Measurements from ENCODE around the gene C5orf47. TPM values are rescaled to one million over a fixed set of nuclear protein-coding genes. Genes with fewer than 3 reads are reported as not detected.

C5orf47 gene
- under 1 TPM; 0.09 to 0.16 (median 0.13) TPM for polyA plus RNA-seq (ENCODE audit: insufficient read length in 4 of 4)

- no peak for DNase-seq (ENCODE audit: low read depth in 4 of 4, low spot score in 2 of 4)
Observed at GRCh38 chr5:173988554-173989431, at the start of gene C5orf47. C5orf47 (plus strand) TSS chr5:173989170; CDS start chr5:173989264, 94 bp downstream.

GRCh38 chr5:173940269-173940668, 48.7 kb upstream of the C5orf47 start:
- DNase-seq (ENCODE audit: low read depth in 4 of 4, low spot score in 2 of 4) = no peak

GRCh38 chr5:173941102-173941501, 47.9 kb upstream of the C5orf47 start:
- DNase-seq (ENCODE audit: low read depth in 4 of 4, low spot score in 2 of 4) = no peak

- no peak for DNase-seq (ENCODE audit: low read depth in 4 of 4, low spot score in 2 of 4)
Observed at GRCh38 chr5:173941758-173942401, 47.1 kb upstream of the C5orf47 start.

- DNase-seq (ENCODE audit: low read depth in 4 of 4, low spot score in 2 of 4) = no peak
Observed at GRCh38 chr5:173944511-173944910, 44.5 kb upstream of the C5orf47 start.

GRCh38 chr5:173945160-173945559, 43.8 kb upstream of the C5orf47 start:
- no peak for DNase-seq (ENCODE audit: low read depth in 4 of 4, low spot score in 2 of 4)

- no peak for DNase-seq (ENCODE audit: low read depth in 4 of 4, low spot score in 2 of 4)
Observed at GRCh38 chr5:173946323-173946722, 42.6 kb upstream of the C5orf47 start.

- no peak for DNase-seq (ENCODE audit: low read depth in 4 of 4, low spot score in 2 of 4)
Observed at GRCh38 chr5:173950829-173951228, 38.1 kb upstream of the C5orf47 start.

- no peak for DNase-seq (ENCODE audit: low read depth in 4 of 4, low spot score in 2 of 4)
Observed at GRCh38 chr5:173953528-173954090, 35.4 kb upstream of the C5orf47 start.

GRCh38 chr5:173954671-173955521, 34.1 kb upstream of the C5orf47 start:
- DNase-seq (ENCODE audit: low read depth in 4 of 4, low spot score in 2 of 4) = no peak

GRCh38 chr5:173960986-173961385, 28.0 kb upstream of the C5orf47 start:
- no peak for DNase-seq (ENCODE audit: low read depth in 4 of 4, low spot score in 2 of 4)

- DNase-seq (ENCODE audit: low read depth in 4 of 4, low spot score in 2 of 4) = no peak
Observed at GRCh38 chr5:173961418-173961817, 27.6 kb upstream of the C5orf47 start.

- DNase-seq (ENCODE audit: low read depth in 4 of 4, low spot score in 2 of 4) = no peak
Observed at GRCh38 chr5:173962436-173962972, 26.5 kb upstream of the C5orf47 start.

- no peak for DNase-seq (ENCODE audit: low read depth in 4 of 4, low spot score in 2 of 4)
Observed at GRCh38 chr5:173963182-173963838, 25.7 kb upstream of the C5orf47 start.

GRCh38 chr5:173963867-173964441, 25.0 kb upstream of the C5orf47 start:
- no peak for DNase-seq (ENCODE audit: low read depth in 4 of 4, low spot score in 2 of 4)

- DNase-seq (ENCODE audit: low read depth in 4 of 4, low spot score in 2 of 4) = no peak
Observed at GRCh38 chr5:173964506-173964905, 24.5 kb upstream of the C5orf47 start.

GRCh38 chr5:173967241-173967640, 21.7 kb upstream of the C5orf47 start:
- no peak for DNase-seq (ENCODE audit: low read depth in 4 of 4, low spot score in 2 of 4)

- no peak for DNase-seq (ENCODE audit: low read depth in 4 of 4, low spot score in 2 of 4)
Observed at GRCh38 chr5:173968154-173968797, 20.7 kb upstream of the C5orf47 start.

Data from left renal cortex interstitium (tissue), 4 donors.